ENCODE results near the gene FSD1L. TPM values are rescaled to one million over a fixed set of nuclear protein-coding genes. Genes with fewer than 3 reads are reported as not detected.
A peak's percentile ranks its signal among the peaks of the same experiment; 100 is the strongest.
"Not testable (repeated sequence)": the region's sequence is repeated elsewhere in the genome, so short reads cannot be mapped to it uniquely, and the experiment has no call there.

Gene FSD1L
- polyA plus RNA-seq, 4 donors, result 2.2 to 14.4 (median 3.0) TPM

DNA sequence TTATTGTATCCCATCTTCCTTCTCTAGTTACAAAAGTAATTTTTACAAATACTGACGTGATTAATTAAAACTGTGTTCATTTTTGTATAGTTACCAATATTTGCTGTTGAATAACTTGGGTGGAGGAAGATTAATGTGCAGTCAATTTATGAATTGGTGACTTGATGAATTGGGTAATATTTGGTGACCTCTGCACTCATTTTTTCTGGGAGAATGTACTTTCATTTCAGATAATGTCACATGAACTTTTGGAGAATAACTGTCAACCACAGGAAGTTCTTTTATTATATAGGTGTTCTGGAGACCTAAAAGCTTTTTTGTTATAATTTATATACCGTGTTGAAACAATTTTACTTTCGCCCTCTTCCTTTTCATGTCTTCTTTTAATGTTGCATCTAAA is 83.7 kb downstream of the FSD1L start:
- FAIRE-seq (no peak), DNase-seq (peak in 1 of 2 donors; percentile 25)
- Histone ChIP-seq H3K9me3 (ENCODE audit: control insufficient read depth in 2 of 2, insufficient read depth in 1 of 2, low read depth in 1 of 2, low read length in 1 of 2) (no peaks in the 10 kb centered on the region), H3K27ac (ENCODE audit: low read depth in 1 of 3, low read length in 2 of 3) (no peak overlapping the region), H3K4me3 (ENCODE audit: low read depth in 1 of 3, low read length in 3 of 3) (no peak overlapping the region), H3K36me3 (ENCODE audit: control insufficient read depth in 3 of 3, insufficient read depth in 2 of 3, low read depth in 1 of 3, low read length in 3 of 3) (peaks cover 0 to 1% (median 0%) of the 10 kb centered on the region in 3 donors), H3K4me1 (ENCODE audit: control insufficient read depth in 3 of 3, insufficient read depth in 2 of 3, low read depth in 1 of 3, low read length in 2 of 3) (no peaks in the 10 kb centered on the region), H3K27me3 (ENCODE audit: control insufficient read depth in 3 of 3, insufficient read depth in 3 of 3, low read length in 3 of 3) (no peaks in the 10 kb centered on the region)
- WGBS, 3 donors, result 38 to 67% (median 57%) methylated on average over 3 of the region's 3 CpGs

DNA sequence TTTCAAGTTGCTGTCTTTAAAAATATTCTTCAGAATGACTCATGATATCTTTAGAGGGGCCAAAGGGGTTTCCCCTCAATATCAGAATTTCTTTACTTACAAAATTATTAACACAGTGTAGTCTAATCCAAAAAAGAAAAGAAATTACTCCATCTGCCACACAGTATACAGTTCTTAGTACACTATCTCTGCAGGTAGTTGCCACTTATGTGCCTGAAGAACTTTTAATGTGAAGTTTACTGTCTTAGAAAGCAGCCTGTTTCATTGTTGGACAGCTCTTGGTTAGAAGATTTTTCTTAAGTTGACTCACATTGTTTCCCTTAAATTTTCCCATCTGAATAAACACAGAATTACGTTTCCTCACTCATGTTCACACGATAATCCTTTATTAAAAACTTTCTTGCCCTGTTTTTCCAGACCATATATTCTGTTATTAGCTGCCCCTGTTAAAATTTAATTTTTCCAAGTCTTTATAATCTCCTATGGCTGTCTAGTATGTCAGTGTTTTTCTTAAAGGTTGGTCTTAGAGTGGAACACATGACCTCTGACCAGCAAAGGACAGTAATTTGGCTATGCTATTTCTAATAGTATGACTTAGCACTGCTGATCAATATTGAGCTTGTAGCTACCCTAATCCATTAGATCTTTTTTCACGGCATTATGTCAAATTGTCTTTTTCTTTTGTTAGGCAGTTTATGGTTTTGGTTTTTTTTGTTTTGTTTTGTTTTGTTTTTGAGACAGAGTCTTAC is 88.3 kb downstream of the FSD1L start:
- Histone ChIP-seq H3K4me3 (ENCODE audit: low read depth in 1 of 3, low read length in 3 of 3) (no peak overlapping the region), H3K36me3 (ENCODE audit: control insufficient read depth in 3 of 3, insufficient read depth in 2 of 3, low read depth in 1 of 3, low read length in 3 of 3) (peaks cover 0 to 1% (median 0%) of the 10 kb centered on the region in 3 donors), H3K27me3 (ENCODE audit: control insufficient read depth in 3 of 3, insufficient read depth in 3 of 3, low read length in 3 of 3) (no peaks in the 10 kb centered on the region), H3K9me3 (ENCODE audit: control insufficient read depth in 2 of 2, insufficient read depth in 1 of 2, low read depth in 1 of 2, low read length in 1 of 2) (no peaks in the 10 kb centered on the region), H3K27ac (ENCODE audit: low read depth in 1 of 3, low read length in 2 of 3) (no peak overlapping the region), H3K4me1 (ENCODE audit: control insufficient read depth in 3 of 3, insufficient read depth in 2 of 3, low read depth in 1 of 3, low read length in 2 of 3) (no peaks in the 10 kb centered on the region)
- no peak for DNase-seq
- no peak for FAIRE-seq
- 78 to 94% (median 85%) methylated on average over 3 of the region's 3 CpGs for WGBS, 3 donors

DNA sequence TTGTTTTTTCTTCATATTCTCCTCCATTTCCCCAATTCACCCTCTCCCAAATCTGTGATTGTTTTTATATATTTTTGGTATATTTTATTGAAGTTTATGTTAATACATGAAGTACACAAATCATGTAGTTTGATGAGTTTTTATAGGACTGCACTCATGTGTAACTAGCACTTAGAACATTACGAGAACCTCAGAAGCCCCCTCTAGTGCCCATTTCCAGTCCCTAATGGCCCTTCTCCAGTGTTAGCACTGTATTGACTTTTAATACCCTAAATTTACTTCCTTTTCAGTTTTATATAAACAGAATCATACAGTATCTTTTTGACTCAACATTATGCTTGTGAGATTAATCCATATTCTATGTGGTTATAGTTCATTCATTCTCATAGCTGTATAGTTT is 91.6 kb downstream of the FSD1L start:
- no peak overlapping the region for H3K4me3 ChIP-seq (ENCODE audit: low read depth in 1 of 3, low read length in 3 of 3)
- WGBS, 3 donors, result 93 to 100% (median 96%) methylated on average over 1 of the region's 1 CpG
- no peak for FAIRE-seq

DNA sequence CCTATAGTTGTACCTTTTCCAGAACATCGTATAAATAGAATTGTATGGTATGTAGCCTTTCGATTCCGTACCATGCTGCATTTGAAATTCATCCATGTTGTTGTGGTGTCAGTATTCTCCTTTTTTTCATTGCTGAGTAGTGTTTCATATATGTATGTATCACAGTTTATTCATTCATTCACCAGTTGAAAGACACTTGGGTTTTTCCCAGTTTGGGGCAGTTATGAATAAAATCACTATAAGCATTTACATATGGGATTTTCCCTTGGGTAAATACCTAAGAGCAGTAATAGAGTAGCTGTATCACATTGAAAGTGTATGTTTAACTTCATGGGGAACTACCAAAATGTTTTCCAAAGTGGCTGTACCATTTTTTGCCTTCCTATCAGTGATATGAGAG is 94.0 kb downstream of the FSD1L start:
- FAIRE-seq, result no peak
- H3K4me3 ChIP-seq (ENCODE audit: low read depth in 1 of 3, low read length in 3 of 3), result no peak overlapping the region
- H3K36me3 ChIP-seq (ENCODE audit: control insufficient read depth in 3 of 3, insufficient read depth in 2 of 3, low read depth in 1 of 3, low read length in 3 of 3), result peaks cover 0 to 2% (median 0%) of the 10 kb centered on the region in 3 donors
- H3K27ac ChIP-seq (ENCODE audit: low read depth in 1 of 3, low read length in 2 of 3), result no peak overlapping the region
- H3K27me3 ChIP-seq (ENCODE audit: control insufficient read depth in 3 of 3, insufficient read depth in 3 of 3, low read length in 3 of 3), result no peaks in the 10 kb centered on the region
- no peaks in the 10 kb centered on the region for H3K9me3 ChIP-seq (ENCODE audit: control insufficient read depth in 2 of 2, insufficient read depth in 1 of 2, low read depth in 1 of 2, low read length in 1 of 2)
- 83 to 92% (median 89%) methylated on average over 3 of the region's 3 CpGs for WGBS, 3 donors
- H3K4me1 ChIP-seq (ENCODE audit: control insufficient read depth in 3 of 3, insufficient read depth in 2 of 3, low read depth in 1 of 3, low read length in 2 of 3), result no peaks in the 10 kb centered on the region
- no peak for DNase-seq

More for the DNA sequence above, 91.6 kb downstream of the FSD1L start:
- H3K4me1 ChIP-seq (ENCODE audit: control insufficient read depth in 3 of 3, insufficient read depth in 2 of 3, low read depth in 1 of 3, low read length in 2 of 3), result no peaks in the 10 kb centered on the region
- H3K9me3 ChIP-seq (ENCODE audit: control insufficient read depth in 2 of 2, insufficient read depth in 1 of 2, low read depth in 1 of 2, low read length in 1 of 2), result no peaks in the 10 kb centered on the region
- H3K27ac ChIP-seq (ENCODE audit: low read depth in 1 of 3, low read length in 2 of 3), result no peak overlapping the region
- no peaks in the 10 kb centered on the region for H3K27me3 ChIP-seq (ENCODE audit: control insufficient read depth in 3 of 3, insufficient read depth in 3 of 3, low read length in 3 of 3)
- H3K36me3 ChIP-seq (ENCODE audit: control insufficient read depth in 3 of 3, insufficient read depth in 2 of 3, low read depth in 1 of 3, low read length in 3 of 3), result peaks cover 0 to 1% (median 0%) of the 10 kb centered on the region in 3 donors
- DNase-seq, result no peak

DNA sequence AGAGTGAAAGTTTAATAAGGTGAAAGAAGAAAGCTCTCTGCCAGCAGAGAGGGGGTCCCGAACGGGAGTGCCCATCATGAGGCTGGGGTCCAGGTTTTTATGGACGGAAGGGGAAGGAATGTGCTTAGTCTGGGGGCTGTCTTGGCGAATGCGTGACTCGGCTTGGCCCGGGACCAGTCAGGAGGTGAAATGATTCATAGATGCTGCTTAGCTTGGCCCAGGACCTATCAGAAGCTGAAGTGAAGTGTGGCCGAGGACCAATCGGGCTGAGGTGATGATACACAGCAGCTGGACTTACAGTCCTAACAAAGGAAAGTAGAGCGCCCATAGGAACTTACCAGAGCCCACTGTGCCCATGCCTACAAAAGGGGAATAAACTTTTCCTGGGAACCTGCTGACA is 106.2 kb downstream of the FSD1L start:
- H3K27me3 ChIP-seq (ENCODE audit: control insufficient read depth in 3 of 3, insufficient read depth in 3 of 3, low read length in 3 of 3), result no peaks in the 10 kb centered on the region
- H3K27ac ChIP-seq (ENCODE audit: low read depth in 1 of 3, low read length in 2 of 3), result no peak overlapping the region
- peaks cover 0 to 3% (median 2%) of the 10 kb centered on the region in 3 donors for H3K4me1 ChIP-seq (ENCODE audit: control insufficient read depth in 3 of 3, insufficient read depth in 2 of 3, low read depth in 1 of 3, low read length in 2 of 3)
- DNase-seq (no peak), FAIRE-seq (no peak)
- 83 to 92% (median 83%) methylated on average over 10 of the region's 10 CpGs for WGBS, 3 donors
- no peaks in the 10 kb centered on the region for H3K9me3 ChIP-seq (ENCODE audit: control insufficient read depth in 2 of 2, insufficient read depth in 1 of 2, low read depth in 1 of 2, low read length in 1 of 2)
- no peak overlapping the region for H3K4me3 ChIP-seq (ENCODE audit: low read depth in 1 of 3, low read length in 3 of 3)
- no peaks in the 10 kb centered on the region for H3K36me3 ChIP-seq (ENCODE audit: control insufficient read depth in 3 of 3, insufficient read depth in 2 of 3, low read depth in 1 of 3, low read length in 3 of 3)

DNA sequence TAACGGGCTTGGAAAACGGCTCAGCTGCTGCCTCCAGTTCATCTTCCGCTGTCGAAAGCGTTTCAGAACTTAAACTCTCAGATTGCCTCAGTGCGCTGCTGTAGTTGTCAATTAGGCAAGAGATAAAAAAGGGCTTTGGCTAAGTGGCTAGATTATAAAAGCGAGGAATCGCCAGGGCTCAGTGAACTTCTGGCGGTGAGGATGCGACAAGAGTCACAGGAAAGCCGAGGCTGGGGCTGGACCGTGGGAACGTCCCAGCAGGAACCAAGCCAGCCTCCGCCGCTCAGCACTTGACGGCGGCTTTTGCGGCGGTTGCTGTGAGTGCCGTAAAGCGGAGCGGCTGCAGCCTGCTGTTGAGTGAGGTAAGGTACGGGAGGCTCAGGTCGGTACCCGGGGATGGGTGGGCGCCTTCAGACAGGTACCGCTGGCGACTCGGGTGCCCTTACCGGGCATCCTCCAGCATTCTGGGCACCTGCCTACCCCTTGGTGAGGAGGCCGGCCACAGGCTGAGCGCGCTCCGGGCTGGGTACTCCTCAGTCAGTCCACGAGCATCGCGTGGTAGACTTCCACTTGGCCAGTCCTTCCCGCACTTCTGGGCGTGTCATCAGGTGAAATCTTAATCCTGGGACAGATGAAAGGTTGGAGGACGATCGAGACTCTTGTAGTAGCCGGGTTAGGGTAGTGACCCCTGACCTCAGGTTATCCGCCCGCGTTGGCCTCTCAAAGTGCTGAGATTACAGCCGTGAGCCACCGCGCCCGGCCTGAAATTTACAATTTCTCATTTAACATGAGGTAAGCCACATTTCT is 110.2 kb downstream of the FSD1L start, which contains the start of gene FKTN:
TSS of gene FKTN (plus strand) at position 328 of the 807 bp plus-strand sequence. CDS start 16,902 bp downstream, outside the sequence.
- H3K9me3 ChIP-seq (ENCODE audit: control insufficient read depth in 2 of 2, insufficient read depth in 1 of 2, low read depth in 1 of 2, low read length in 1 of 2), result peaks cover 0 to 12% of the 10 kb centered on the region in 2 donors
- FAIRE-seq, result no peak

DNA sequence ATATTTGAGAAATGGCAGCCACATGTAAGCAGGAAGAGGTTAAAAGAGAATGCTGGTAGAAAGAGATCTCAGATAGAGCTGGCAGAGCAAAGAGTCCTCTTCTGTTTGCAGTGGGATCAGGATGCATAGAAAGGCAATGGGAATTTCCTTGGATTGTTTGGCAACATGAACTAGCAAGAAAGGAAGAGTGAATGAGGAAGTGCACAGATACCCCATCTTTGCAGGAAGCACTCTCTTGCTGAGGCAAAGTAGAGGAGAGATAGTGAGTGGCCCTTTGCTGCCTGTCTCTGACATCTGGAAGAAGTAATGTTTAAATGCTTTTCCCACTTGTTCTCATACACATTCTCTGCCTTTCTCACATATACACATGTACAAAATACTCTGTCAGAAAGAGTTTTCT is 124.6 kb downstream of the FSD1L start:
- H3K27me3 ChIP-seq (ENCODE audit: control insufficient read depth in 3 of 3, insufficient read depth in 3 of 3, low read length in 3 of 3), result no peaks in the 10 kb centered on the region
- H3K4me3 ChIP-seq (ENCODE audit: low read depth in 1 of 3, low read length in 3 of 3), result no peak overlapping the region
- H3K36me3 ChIP-seq (ENCODE audit: control insufficient read depth in 3 of 3, insufficient read depth in 2 of 3, low read depth in 1 of 3, low read length in 3 of 3), result no peaks in the 10 kb centered on the region
- H3K27ac ChIP-seq (ENCODE audit: low read depth in 1 of 3, low read length in 2 of 3), result no peak overlapping the region
- DNase-seq, result no peak
- FAIRE-seq, result no peak
- H3K4me1 ChIP-seq (ENCODE audit: control insufficient read depth in 3 of 3, insufficient read depth in 2 of 3, low read depth in 1 of 3, low read length in 2 of 3), result no peaks in the 10 kb centered on the region
- no peaks in the 10 kb centered on the region for H3K9me3 ChIP-seq (ENCODE audit: control insufficient read depth in 2 of 2, insufficient read depth in 1 of 2, low read depth in 1 of 2, low read length in 1 of 2)

More for the DNA sequence above, 110.2 kb downstream of the FSD1L start, which contains the start of gene FKTN:
- Histone ChIP-seq H3K36me3 (ENCODE audit: control insufficient read depth in 3 of 3, insufficient read depth in 2 of 3, low read depth in 1 of 3, low read length in 3 of 3) (peaks cover 0 to 5% (median 1%) of the 10 kb centered on the region in 3 donors), H3K4me1 (ENCODE audit: control insufficient read depth in 3 of 3, insufficient read depth in 2 of 3, low read depth in 1 of 3, low read length in 2 of 3) (peaks cover 0 to 3% (median 2%) of the 10 kb centered on the region in 3 donors), H3K27me3 (ENCODE audit: control insufficient read depth in 3 of 3, insufficient read depth in 3 of 3, low read length in 3 of 3) (no peaks in the 10 kb centered on the region), H3K4me3 (ENCODE audit: low read depth in 1 of 3, low read length in 3 of 3) (peak within 1 kb of the TSS; percentile 73 to 88 (median 85)), H3K27ac (ENCODE audit: low read depth in 1 of 3, low read length in 2 of 3) (peak within 1 kb of the TSS; percentile 0 to 79 (median 67))
- 1% methylated on average over 49 of the region's 49 CpGs for WGBS, 3 donors
- DNase-seq, result peak; percentile 87 to 94

DNA sequence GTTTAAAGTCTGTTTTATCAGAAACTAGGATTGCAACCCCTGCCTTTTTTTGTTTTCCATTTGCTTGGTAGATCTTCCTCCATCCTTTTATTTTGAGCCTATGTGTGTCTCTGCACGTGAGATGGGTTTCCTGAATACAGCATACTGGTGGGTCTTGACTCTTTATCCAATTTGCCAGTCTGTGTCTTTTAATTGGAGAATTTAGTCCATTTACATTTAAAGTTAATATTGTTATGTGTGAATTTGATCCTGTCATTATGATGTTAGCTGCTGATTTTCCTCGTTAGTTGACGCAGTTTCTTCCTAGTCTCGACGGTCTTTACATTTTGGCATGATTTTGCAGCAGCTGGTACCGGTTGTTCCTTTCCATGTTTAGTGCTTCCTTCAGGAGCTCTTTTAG is 132.1 kb downstream of the FSD1L start:
- H3K27me3 ChIP-seq (ENCODE audit: control insufficient read depth in 3 of 3, insufficient read depth in 3 of 3, low read length in 3 of 3); H3K9me3 ChIP-seq (ENCODE audit: control insufficient read depth in 2 of 2, insufficient read depth in 1 of 2, low read depth in 1 of 2, low read length in 1 of 2); H3K36me3 ChIP-seq (ENCODE audit: control insufficient read depth in 3 of 3, insufficient read depth in 2 of 3, low read depth in 1 of 3, low read length in 3 of 3); H3K4me3 ChIP-seq (ENCODE audit: low read depth in 1 of 3, low read length in 3 of 3); H3K27ac ChIP-seq (ENCODE audit: low read depth in 1 of 3, low read length in 2 of 3); DNase-seq; H3K4me1 ChIP-seq (ENCODE audit: control insufficient read depth in 3 of 3, insufficient read depth in 2 of 3, low read depth in 1 of 3, low read length in 2 of 3); FAIRE-seq: not testable (repeated sequence)
- WGBS, 3 donors, result 92 to 99% (median 97%) methylated on average over 5 to 6 of the region's 6 CpGs
